Sigmoid colon (tissue), 4 donors: ENCODE data around the gene RING1.

Experiments used
- EP300 ChIP-seq, 4 donors: sonication (generic); formaldehyde crosslinking; IDR thresholded peaks; one replicate each; pipeline ENCODE4 v1.6.1; 2017; ENCODE audit warnings: antibody characterized with exemption in 4 of 4
- POLR2A ChIP-seq, 2 donors: fragments of 450-650 bp; IDR thresholded peaks; one replicate each; pipeline ENCODE4 v1.6.1; 2016; ENCODE audit warnings: antibody characterized with exemption in 2 of 2, mild to moderate bottlenecking in 2 of 2, moderate library complexity in 2 of 2
- POLR2AphosphoS5 ChIP-seq, 4 donors: sonication (generic); formaldehyde crosslinking; IDR thresholded peaks; one replicate each; pipeline ENCODE4 v1.6.1; 2017; ENCODE audit warnings: antibody characterized with exemption in 4 of 4
- TF ChIP-seq, protein P1 (sequence below), 4 experiments: fragments of 450-650 bp in 3 of 4; fragments of 200-600 bp in 1 of 4; IDR thresholded peaks; one replicate each; pipeline ENCODE4 v1.5.1; 2016 to 2019; ENCODE audit warnings: antibody characterized with exemption in 4 of 4, mild to moderate bottlenecking in 3 of 4, moderate library complexity in 2 of 4

DNA sequence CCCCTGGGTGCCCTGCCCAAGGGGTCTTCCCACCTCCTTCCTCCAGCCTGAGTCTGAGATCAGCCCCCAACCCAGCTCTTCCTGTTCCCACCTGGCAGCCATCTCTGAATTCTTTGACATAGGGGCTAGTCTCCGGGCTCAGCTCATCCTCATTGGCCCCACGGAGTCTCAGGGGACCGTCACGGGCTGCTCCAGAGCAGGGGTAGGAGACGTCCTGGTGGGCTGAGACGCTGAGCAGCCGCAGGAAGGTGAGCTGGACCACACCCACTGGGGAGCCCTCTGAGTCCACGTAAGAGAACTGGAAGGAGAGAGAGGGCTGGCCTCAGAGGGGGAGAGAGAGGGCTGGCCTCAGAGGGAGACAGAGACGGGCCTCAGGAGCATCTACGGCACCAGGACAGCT lies 44.1 kb upstream of the RING1 start:
- TF ChIP-seq, protein P1, sequence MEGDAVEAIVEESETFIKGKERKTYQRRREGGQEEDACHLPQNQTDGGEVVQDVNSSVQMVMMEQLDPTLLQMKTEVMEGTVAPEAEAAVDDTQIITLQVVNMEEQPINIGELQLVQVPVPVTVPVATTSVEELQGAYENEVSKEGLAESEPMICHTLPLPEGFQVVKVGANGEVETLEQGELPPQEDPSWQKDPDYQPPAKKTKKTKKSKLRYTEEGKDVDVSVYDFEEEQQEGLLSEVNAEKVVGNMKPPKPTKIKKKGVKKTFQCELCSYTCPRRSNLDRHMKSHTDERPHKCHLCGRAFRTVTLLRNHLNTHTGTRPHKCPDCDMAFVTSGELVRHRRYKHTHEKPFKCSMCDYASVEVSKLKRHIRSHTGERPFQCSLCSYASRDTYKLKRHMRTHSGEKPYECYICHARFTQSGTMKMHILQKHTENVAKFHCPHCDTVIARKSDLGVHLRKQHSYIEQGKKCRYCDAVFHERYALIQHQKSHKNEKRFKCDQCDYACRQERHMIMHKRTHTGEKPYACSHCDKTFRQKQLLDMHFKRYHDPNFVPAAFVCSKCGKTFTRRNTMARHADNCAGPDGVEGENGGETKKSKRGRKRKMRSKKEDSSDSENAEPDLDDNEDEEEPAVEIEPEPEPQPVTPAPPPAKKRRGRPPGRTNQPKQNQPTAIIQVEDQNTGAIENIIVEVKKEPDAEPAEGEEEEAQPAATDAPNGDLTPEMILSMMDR (IDR thresholded peaks at IDR 0.05), result no peak
- no peak for TF ChIP-seq POLR2A (IDR thresholded peaks at IDR 0.05)
- TF ChIP-seq POLR2AphosphoS5 (IDR thresholded peaks at IDR 0.05), result no peak
- TF ChIP-seq EP300 (IDR thresholded peaks at IDR 0.05), result no peak
